ENCODE results near the gene TOE1. TPM values are rescaled to one million over a fixed set of nuclear protein-coding genes. Genes with fewer than 3 reads are reported as not detected.
A peak's percentile ranks its signal among the peaks of the same experiment; 100 is the strongest.

Gene TOE1
- total RNA-seq, 3 donors from 2014 or later (not counting 1 experiment from before 2014, with no cell fraction given), result 23.2 to 36.8 (median 28.2) TPM

DNA sequence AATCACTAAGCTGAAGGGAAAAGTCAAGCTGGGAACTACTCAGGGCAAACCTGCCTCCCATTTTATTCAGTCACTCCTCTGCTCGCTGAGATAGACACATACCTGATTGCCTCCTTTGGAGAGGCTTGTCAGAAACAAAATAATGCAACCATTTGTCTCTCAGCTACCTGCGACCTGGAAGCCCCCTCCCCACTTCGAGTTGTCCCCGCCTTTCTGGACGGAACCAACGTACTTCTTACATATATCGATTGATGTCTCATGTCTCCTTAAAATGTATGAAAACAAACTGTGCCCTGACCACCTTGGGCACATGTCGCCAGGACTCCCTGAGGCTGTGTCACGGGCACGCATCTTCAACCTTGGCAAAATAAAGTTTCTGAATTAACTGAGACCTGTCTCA, 34.7 kb upstream of the TOE1 start:
- H3K9me3 ChIP-seq (ENCODE audit: control insufficient read depth, insufficient read depth, low read length), result no peaks in the 10 kb centered on the region
- 96% methylated on average over 10 of the region's 10 CpGs for WGBS (ENCODE audit: insufficient coverage)
- no peak for ATAC-seq
- peaks cover 9 to 12% of the 10 kb centered on the region in 2 donors for H3K4me1 Mint-ChIP-seq
- H3K27ac Mint-ChIP-seq, result peak overlapping the region; percentile 50 to 93
- no peak overlapping the region for H3K4me3 ChIP-seq (ENCODE audit: low read length)
- H3K27me3 Mint-ChIP-seq (ENCODE audit: low read depth in 2 of 2), result no peaks in the 10 kb centered on the region
- TF ChIP-seq CTCF (IDR thresholded peaks at IDR 0.05), result no peak
- peak overlapping the region; percentile 60 for H3K4me3 Mint-ChIP-seq
- no peak for DNase-seq
- H3K27me3 ChIP-seq (ENCODE audit: control insufficient read depth, insufficient read depth, low read length), result no peaks in the 10 kb centered on the region
- no peak overlapping the region for H3K27ac ChIP-seq (ENCODE audit: low read length)
- intact Hi-C loops (cut with micrococcal nuclease), result loop anchor here (2.0 kb wide), 1 partner anchor 36 kb away; the partner anchor contains the start of genes MUTYH and TOE1
- H3K36me3 Mint-ChIP-seq, result no peaks in the 10 kb centered on the region
- H3K36me3 ChIP-seq (ENCODE audit: control insufficient read depth, insufficient read depth, low read length), result no peaks in the 10 kb centered on the region
- no peaks in the 10 kb centered on the region for H3K9me3 Mint-ChIP-seq
- H3K4me1 ChIP-seq (ENCODE audit: control insufficient read depth, insufficient read depth, low read length), result peaks cover 17% of the 10 kb centered on the region

DNA sequence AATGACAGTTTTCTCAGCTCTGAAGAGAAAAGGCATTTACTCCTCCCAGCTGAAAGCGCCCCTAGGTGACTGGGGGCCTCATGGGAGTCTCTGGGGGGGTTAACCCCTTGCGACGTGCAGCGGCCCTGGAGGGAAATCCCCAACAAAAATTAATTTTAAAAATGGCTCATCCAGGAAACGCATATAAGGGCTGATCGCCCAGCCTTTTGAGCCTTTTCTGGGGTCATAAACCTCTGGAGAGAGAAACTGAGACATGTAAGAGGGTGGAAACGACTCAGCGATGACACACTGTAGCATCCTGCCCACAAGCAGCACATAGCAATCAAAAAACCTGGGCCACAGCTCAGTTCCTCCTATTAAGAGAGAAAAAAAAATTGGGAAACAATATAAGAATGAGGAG, 33.7 kb upstream of the TOE1 start:
- no peaks in the 10 kb centered on the region for H3K36me3 Mint-ChIP-seq
- WGBS (ENCODE audit: insufficient coverage), result 60% methylated on average over 6 of the region's 8 CpGs
- Histone ChIP-seq H3K36me3 (ENCODE audit: control insufficient read depth, insufficient read depth, low read length) (no peaks in the 10 kb centered on the region), H3K27me3 (ENCODE audit: control insufficient read depth, insufficient read depth, low read length) (no peaks in the 10 kb centered on the region), H3K27ac (ENCODE audit: low read length) (no peak overlapping the region), H3K4me1 (ENCODE audit: control insufficient read depth, insufficient read depth, low read length) (peaks cover 17% of the 10 kb centered on the region), H3K4me3 (ENCODE audit: low read length) (no peak overlapping the region), H3K9me3 (ENCODE audit: control insufficient read depth, insufficient read depth, low read length) (no peaks in the 10 kb centered on the region)
- ATAC-seq (no peak), DNase-seq (no peak)
- intact Hi-C loops (cut with micrococcal nuclease), result no loop called here
- TF ChIP-seq CTCF (IDR thresholded peaks at IDR 0.05), result no peak
- H3K27me3 Mint-ChIP-seq (ENCODE audit: low read depth in 2 of 2), result no peaks in the 10 kb centered on the region
- no peak overlapping the region for H3K4me3 Mint-ChIP-seq
- H3K4me1 Mint-ChIP-seq, result peaks cover 9 to 12% of the 10 kb centered on the region in 2 donors
- no peaks in the 10 kb centered on the region for H3K9me3 Mint-ChIP-seq
- no peak overlapping the region for H3K27ac Mint-ChIP-seq

- Mint-ChIP-seq H3K4me1 (peaks cover 9 to 12% of the 10 kb centered on the region in 2 donors), H3K36me3 (no peaks in the 10 kb centered on the region), H3K9me3 (no peaks in the 10 kb centered on the region), H3K27me3 (ENCODE audit: low read depth in 2 of 2) (no peaks in the 10 kb centered on the region), H3K27ac (no peak overlapping the region), H3K4me3 (no peak overlapping the region)
- Histone ChIP-seq H3K9me3 (ENCODE audit: control insufficient read depth, insufficient read depth, low read length) (no peaks in the 10 kb centered on the region), H3K27me3 (ENCODE audit: control insufficient read depth, insufficient read depth, low read length) (no peaks in the 10 kb centered on the region), H3K36me3 (ENCODE audit: control insufficient read depth, insufficient read depth, low read length) (no peaks in the 10 kb centered on the region), H3K4me1 (ENCODE audit: control insufficient read depth, insufficient read depth, low read length) (peaks cover 17% of the 10 kb centered on the region), H3K27ac (ENCODE audit: low read length) (no peak overlapping the region), H3K4me3 (ENCODE audit: low read length) (no peak overlapping the region)
- ATAC-seq (no peak), DNase-seq (no peak)
- WGBS (ENCODE audit: insufficient coverage), result no CpG with 5 or more reads among the region's 3 CpGs
- intact Hi-C loops (cut with micrococcal nuclease), result no loop called here
- TF ChIP-seq CTCF (IDR thresholded peaks at IDR 0.05), result no peak
Measured at GRCh38 chr1:45306905-45307304, 33.1 kb upstream of the TOE1 start.

DNA sequence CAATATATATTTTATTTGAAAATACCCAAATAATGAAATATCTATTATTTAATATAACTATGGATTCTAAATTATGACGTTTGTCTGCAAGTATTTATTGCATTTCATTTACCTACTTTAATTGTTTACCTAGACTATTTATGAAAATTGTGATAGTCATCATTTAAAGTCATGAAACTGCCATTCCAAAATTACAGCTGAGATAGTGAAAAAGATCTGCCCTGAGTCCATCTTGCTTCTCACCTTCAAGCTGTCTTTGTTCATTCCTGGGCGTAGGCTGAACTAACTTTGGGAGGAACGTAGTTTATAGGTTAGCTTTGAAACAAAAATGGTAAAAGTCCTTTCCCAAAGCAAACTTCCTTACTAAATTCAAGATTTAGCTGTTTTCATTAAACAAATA, 25.7 kb upstream of the TOE1 start:
- H3K27ac ChIP-seq (ENCODE audit: low read length), result no peak overlapping the region
- Mint-ChIP-seq H3K4me1 (no peaks in the 10 kb centered on the region), H3K9me3 (no peaks in the 10 kb centered on the region), H3K27ac (no peak overlapping the region), H3K4me3 (no peak overlapping the region), H3K27me3 (ENCODE audit: low read depth in 2 of 2) (peaks cover 0 to 2% of the 10 kb centered on the region in 2 donors), H3K36me3 (no peaks in the 10 kb centered on the region)
- no peak for TF ChIP-seq CTCF (IDR thresholded peaks at IDR 0.05)
- no peak overlapping the region for H3K4me3 ChIP-seq (ENCODE audit: low read length)
- WGBS (ENCODE audit: insufficient coverage), result 82% methylated on average over 2 of the region's 3 CpGs
- no peaks in the 10 kb centered on the region for H3K27me3 ChIP-seq (ENCODE audit: control insufficient read depth, insufficient read depth, low read length)
- ATAC-seq (no peak), DNase-seq (no peak)
- H3K36me3 ChIP-seq (ENCODE audit: control insufficient read depth, insufficient read depth, low read length), result no peaks in the 10 kb centered on the region
- no peaks in the 10 kb centered on the region for H3K9me3 ChIP-seq (ENCODE audit: control insufficient read depth, insufficient read depth, low read length)
- no peaks in the 10 kb centered on the region for H3K4me1 ChIP-seq (ENCODE audit: control insufficient read depth, insufficient read depth, low read length)
- intact Hi-C loops (cut with micrococcal nuclease), result no loop called here

Measured in natural killer cell (primary cell).